ENCODE results near the gene PTGFRN. TPM values are rescaled to one million over a fixed set of nuclear protein-coding genes. Genes with fewer than 3 reads are reported as not detected.

Gene PTGFRN
- total and polyA plus RNA-seq, 10 donors, result 1.7 to 17.4 (median 10.6) TPM

- Histone ChIP-seq H3K27ac (no peak overlapping the region), H3K36me3 (peaks cover 0 to 4% (median 0%) of the 10 kb centered on the region in 6 donors), H3K9me3 (no peaks in the 10 kb centered on the region), H3K27me3 (replicated peaks in 1 of 7) (no peaks in the 10 kb centered on the region), H3K4me3 (no peak overlapping the region), H3K4me1 (no peaks in the 10 kb centered on the region)
- no peak for DNase-seq
- no peak for TF ChIP-seq POLR2AphosphoS5 (IDR thresholded peaks at IDR 0.05)
- TF ChIP-seq, protein P1, sequence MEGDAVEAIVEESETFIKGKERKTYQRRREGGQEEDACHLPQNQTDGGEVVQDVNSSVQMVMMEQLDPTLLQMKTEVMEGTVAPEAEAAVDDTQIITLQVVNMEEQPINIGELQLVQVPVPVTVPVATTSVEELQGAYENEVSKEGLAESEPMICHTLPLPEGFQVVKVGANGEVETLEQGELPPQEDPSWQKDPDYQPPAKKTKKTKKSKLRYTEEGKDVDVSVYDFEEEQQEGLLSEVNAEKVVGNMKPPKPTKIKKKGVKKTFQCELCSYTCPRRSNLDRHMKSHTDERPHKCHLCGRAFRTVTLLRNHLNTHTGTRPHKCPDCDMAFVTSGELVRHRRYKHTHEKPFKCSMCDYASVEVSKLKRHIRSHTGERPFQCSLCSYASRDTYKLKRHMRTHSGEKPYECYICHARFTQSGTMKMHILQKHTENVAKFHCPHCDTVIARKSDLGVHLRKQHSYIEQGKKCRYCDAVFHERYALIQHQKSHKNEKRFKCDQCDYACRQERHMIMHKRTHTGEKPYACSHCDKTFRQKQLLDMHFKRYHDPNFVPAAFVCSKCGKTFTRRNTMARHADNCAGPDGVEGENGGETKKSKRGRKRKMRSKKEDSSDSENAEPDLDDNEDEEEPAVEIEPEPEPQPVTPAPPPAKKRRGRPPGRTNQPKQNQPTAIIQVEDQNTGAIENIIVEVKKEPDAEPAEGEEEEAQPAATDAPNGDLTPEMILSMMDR (IDR thresholded peaks at IDR 0.05 in 8 of 11, conservative IDR thresholded peaks at IDR 0.05 in 3 of 11), result no peak
- TF ChIP-seq POLR2A (IDR thresholded peaks at IDR 0.05), result no peak
- intact Hi-C loops (cut with DNase I; ENCODE audit: low total_unique reads), result no loop called here
- WGBS, 5 donors, result 88 to 93% (median 91%) methylated on average over 4 of the region's 4 CpGs
These were observed 47.9 kb downstream of the PTGFRN start for GRCh38 chr1:116957646-116958045.

GRCh38 chr1:116958110-116958509 lies 48.4 kb downstream of the PTGFRN start:
- no peak for DNase-seq
- Histone ChIP-seq H3K27ac (no peak overlapping the region), H3K36me3 (peaks cover 0 to 4% (median 0%) of the 10 kb centered on the region in 6 donors), H3K4me1 (peaks cover 0 to 4% (median 0%) of the 10 kb centered on the region in 6 donors), H3K4me3 (no peak overlapping the region), H3K9me3 (no peaks in the 10 kb centered on the region), H3K27me3 (replicated peaks in 1 of 7) (no peaks in the 10 kb centered on the region)
- intact Hi-C loops (cut with DNase I; ENCODE audit: low total_unique reads), result no loop called here
- 74 to 93% (median 86%) methylated on average over 4 of the region's 4 CpGs for WGBS, 5 donors
- TF ChIP-seq POLR2AphosphoS5 (IDR thresholded peaks at IDR 0.05) (no peak), POLR2A (IDR thresholded peaks at IDR 0.05) (no peak)
- TF ChIP-seq, protein P1 (IDR thresholded peaks at IDR 0.05 in 8 of 11, conservative IDR thresholded peaks at IDR 0.05 in 3 of 11), result no peak

GRCh38 chr1:116958977-116959376 lies 49.3 kb downstream of the PTGFRN start:
- 83 to 89% (median 87%) methylated on average over 2 of the region's 2 CpGs for WGBS, 5 donors
- H3K36me3 ChIP-seq, result peaks cover 0 to 4% (median 0%) of the 10 kb centered on the region in 6 donors
- intact Hi-C loops (cut with DNase I; ENCODE audit: low total_unique reads), result no loop called here
- no peaks in the 10 kb centered on the region for H3K9me3 ChIP-seq
- no peak overlapping the region for H3K27ac ChIP-seq
- no peaks in the 10 kb centered on the region for H3K27me3 ChIP-seq (replicated peaks in 1 of 7)
- no peak for DNase-seq
- peaks cover 0 to 10% (median 0%) of the 10 kb centered on the region in 6 donors for H3K4me1 ChIP-seq
- TF ChIP-seq POLR2A (IDR thresholded peaks at IDR 0.05), result no peak
- TF ChIP-seq, protein P1 (IDR thresholded peaks at IDR 0.05 in 8 of 11, conservative IDR thresholded peaks at IDR 0.05 in 3 of 11), result no peak
- TF ChIP-seq POLR2AphosphoS5 (IDR thresholded peaks at IDR 0.05), result no peak
- H3K4me3 ChIP-seq, result no peak overlapping the region

DNA sequence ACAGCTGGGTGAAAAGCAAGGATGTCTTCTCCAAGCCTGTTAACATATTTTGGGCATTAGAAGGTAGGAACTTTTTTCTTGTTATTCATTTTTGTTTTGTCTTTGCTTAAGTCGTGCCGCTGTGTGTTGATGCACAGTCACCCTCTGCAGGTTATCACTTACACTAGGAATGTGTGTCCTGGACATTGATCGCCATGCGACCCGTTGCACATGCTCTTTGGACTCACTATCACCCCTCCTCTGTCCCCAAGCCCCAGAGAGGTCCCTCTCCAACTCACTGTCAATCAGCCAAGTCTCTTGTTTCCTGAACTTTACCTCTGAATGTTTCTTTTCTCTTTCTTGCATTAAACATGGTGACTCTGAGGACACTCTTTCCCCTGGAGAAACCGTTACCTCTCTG lies 51.9 kb downstream of the PTGFRN start:
- Histone ChIP-seq H3K27me3 (replicated peaks in 1 of 7) (no peaks in the 10 kb centered on the region), H3K9me3 (no peaks in the 10 kb centered on the region), H3K36me3 (peaks cover 0 to 4% (median 0%) of the 10 kb centered on the region in 6 donors), H3K27ac (no peak overlapping the region), H3K4me3 (no peak overlapping the region), H3K4me1 (peaks cover 0 to 10% (median 0%) of the 10 kb centered on the region in 6 donors)
- intact Hi-C loops (cut with DNase I; ENCODE audit: low total_unique reads), result no loop called here
- WGBS, 5 donors, result 93 to 95% (median 94%) methylated on average over 6 of the region's 6 CpGs
- no peak for DNase-seq
- TF ChIP-seq POLR2AphosphoS5 (IDR thresholded peaks at IDR 0.05), result no peak
- no peak for TF ChIP-seq POLR2A (IDR thresholded peaks at IDR 0.05)
- TF ChIP-seq, protein P1 (IDR thresholded peaks at IDR 0.05 in 8 of 11, conservative IDR thresholded peaks at IDR 0.05 in 3 of 11), result no peak

All from spleen (tissue), 11 donors.